Measurements from ENCODE around the gene PSAT1. TPM values are rescaled to one million over a fixed set of nuclear protein-coding genes. Genes with fewer than 3 reads are reported as not detected.
"Not testable (repeated sequence)": the region's sequence is repeated elsewhere in the genome, so short reads cannot be mapped to it uniquely, and the experiment has no call there.

The PSAT1 gene
- total and polyA plus RNA-seq, 5 donors from 2014 or later = 2.7 to 32.7 (median 19.5) TPM

DNA sequence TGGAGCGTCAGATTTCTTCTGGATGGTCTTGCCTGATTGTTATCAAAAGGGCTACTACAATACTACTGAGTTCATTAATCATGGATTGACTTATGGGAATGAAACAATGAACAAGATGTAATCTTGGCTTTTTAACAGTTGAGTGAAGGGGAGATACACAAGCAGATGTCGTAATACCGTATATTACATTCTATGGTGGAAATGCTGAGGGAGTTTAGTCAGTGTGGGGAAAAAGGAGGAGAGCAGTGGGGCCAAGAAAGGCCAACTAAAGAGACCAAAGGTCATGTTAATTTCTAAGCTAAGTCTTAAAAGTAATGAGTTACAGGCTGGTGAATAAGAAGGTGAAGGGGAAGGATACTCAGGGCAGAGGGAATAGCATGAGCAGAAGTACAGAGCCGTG lies 29.0 kb upstream of the PSAT1 start:
- Histone ChIP-seq H3K4me3 (ENCODE audit: low read depth, low read length) (no peak overlapping the region), H3K36me3 (ENCODE audit: control insufficient read depth, insufficient read depth, low read length) (peaks cover 66% of the 10 kb centered on the region), H3K4me1 (ENCODE audit: control insufficient read depth, insufficient read depth, low read length, poor library complexity, severe bottlenecking) (no peaks in the 10 kb centered on the region), H3K9me3 (ENCODE audit: control insufficient read depth in 2 of 2, low read length in 2 of 2) (no peaks in the 10 kb centered on the region), H3K27me3 (ENCODE audit: control insufficient read depth, insufficient read depth, low read length) (no peaks in the 10 kb centered on the region), H3K27ac (ENCODE audit: insufficient read depth, low read length, poor library complexity, severe bottlenecking) (no peak overlapping the region)
- Mint-ChIP-seq H3K9me3 (peaks cover 0 to 2% (median 0%) of the 10 kb centered on the region in 7 donors), H3K27me3 (no peaks in the 10 kb centered on the region), H3K27ac (no peak overlapping the region), H3K4me1 (peaks cover 0 to 8% (median 0%) of the 10 kb centered on the region in 4 donors), H3K4me3 (no peak overlapping the region), H3K36me3 (peaks cover 36% of the 10 kb centered on the region)
- no peak for DNase-seq
- no peak for ATAC-seq (ENCODE audit: low read depth in 2 of 2)

DNA sequence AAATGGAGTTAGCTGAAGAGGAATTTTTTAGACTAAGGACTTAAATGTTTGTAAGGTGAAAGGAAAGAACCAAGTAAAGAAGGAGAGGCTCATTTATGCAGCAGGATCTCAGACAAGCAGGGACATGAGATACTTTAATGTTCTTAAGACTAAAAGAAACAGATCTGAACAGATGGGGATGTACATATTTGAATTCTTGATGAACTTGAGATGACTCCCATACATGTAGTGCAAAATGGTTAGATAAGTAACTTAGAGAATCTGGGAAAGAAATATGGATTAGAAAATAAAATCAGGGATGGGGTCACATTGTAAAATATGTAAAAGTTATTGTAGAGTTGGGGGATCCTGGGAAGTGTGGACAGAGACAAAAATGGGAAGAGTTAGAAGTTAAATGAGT lies 27.1 kb upstream of the PSAT1 start:
- Histone ChIP-seq H3K4me1 (ENCODE audit: control insufficient read depth, insufficient read depth, low read length, poor library complexity, severe bottlenecking) (no peaks in the 10 kb centered on the region), H3K36me3 (ENCODE audit: control insufficient read depth, insufficient read depth, low read length) (peaks cover 59% of the 10 kb centered on the region), H3K27ac (ENCODE audit: insufficient read depth, low read length, poor library complexity, severe bottlenecking) (no peak overlapping the region), H3K27me3 (ENCODE audit: control insufficient read depth, insufficient read depth, low read length) (no peaks in the 10 kb centered on the region), H3K9me3 (ENCODE audit: control insufficient read depth in 2 of 2, low read length in 2 of 2) (no peaks in the 10 kb centered on the region), H3K4me3 (ENCODE audit: low read depth, low read length) (no peak overlapping the region)
- H3K36me3 Mint-ChIP-seq = peaks cover 34% of the 10 kb centered on the region
- H3K4me1 Mint-ChIP-seq = peaks cover 0 to 11% (median 1%) of the 10 kb centered on the region in 4 donors
- peaks cover 0 to 2% (median 0%) of the 10 kb centered on the region in 7 donors for H3K9me3 Mint-ChIP-seq
- DNase-seq (no peak), ATAC-seq (ENCODE audit: low read depth in 2 of 2) (no peak)
- H3K27me3 Mint-ChIP-seq = no peaks in the 10 kb centered on the region
- peak overlapping the region in 2 of 3 donors; percentile 0 to 3 for H3K27ac Mint-ChIP-seq
- H3K4me3 Mint-ChIP-seq = no peak overlapping the region

DNA sequence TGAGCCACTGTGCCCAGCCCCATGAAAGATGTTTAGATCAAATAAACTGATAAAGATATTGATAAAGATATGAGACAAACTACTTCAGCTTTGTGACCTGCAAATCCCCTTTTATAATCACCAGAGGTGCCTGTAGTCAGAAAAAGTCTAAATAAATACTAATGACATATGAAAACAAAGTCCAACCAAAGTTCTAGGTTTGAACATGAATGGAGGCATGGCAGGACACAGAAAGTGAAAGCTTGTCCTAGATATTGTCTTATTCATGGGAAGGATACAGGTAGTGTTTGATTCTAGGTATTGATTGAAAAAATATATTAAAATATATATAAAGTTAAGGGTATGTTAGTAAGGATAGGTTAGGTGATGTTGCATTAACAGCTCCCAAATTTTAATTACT lies 24.6 kb upstream of the PSAT1 start:
- Mint-ChIP-seq H3K4me3 (no peak overlapping the region), H3K9me3 (peaks cover 0 to 2% (median 0%) of the 10 kb centered on the region in 7 donors), H3K4me1 (peaks cover 0 to 12% (median 1%) of the 10 kb centered on the region in 4 donors), H3K27ac (no peak overlapping the region), H3K36me3 (peaks cover 25% of the 10 kb centered on the region), H3K27me3 (no peaks in the 10 kb centered on the region)
- no peak overlapping the region for H3K27ac ChIP-seq (ENCODE audit: insufficient read depth, low read length, poor library complexity, severe bottlenecking)
- DNase-seq (no peak), ATAC-seq (ENCODE audit: low read depth in 2 of 2) (no peak)
- peaks cover 36% of the 10 kb centered on the region for H3K36me3 ChIP-seq (ENCODE audit: control insufficient read depth, insufficient read depth, low read length)
- H3K4me3 ChIP-seq (ENCODE audit: low read depth, low read length) = no peak overlapping the region
- no peaks in the 10 kb centered on the region for H3K4me1 ChIP-seq (ENCODE audit: control insufficient read depth, insufficient read depth, low read length, poor library complexity, severe bottlenecking)
- H3K9me3 ChIP-seq (ENCODE audit: control insufficient read depth in 2 of 2, low read length in 2 of 2) = no peaks in the 10 kb centered on the region
- H3K27me3 ChIP-seq (ENCODE audit: control insufficient read depth, insufficient read depth, low read length) = no peaks in the 10 kb centered on the region

DNA sequence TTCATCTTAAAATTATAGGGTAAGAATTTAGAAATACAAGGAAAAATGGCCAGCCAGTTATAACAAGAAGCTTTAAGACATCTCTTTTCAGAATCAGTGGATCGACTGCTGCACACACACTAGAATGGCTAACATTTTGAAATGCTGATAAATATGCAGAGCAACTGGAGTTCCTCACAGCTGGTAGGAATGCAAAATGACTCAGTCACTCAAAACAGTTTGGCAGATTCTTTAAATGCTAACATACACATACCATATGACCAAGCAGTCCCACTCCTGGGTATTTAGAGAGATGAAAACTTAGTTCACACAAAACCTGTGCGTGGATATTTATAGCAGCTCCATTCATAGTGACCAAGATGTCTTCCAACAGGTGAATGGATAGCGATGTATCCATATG lies 23.2 kb upstream of the PSAT1 start:
- Histone ChIP-seq H3K4me1 (ENCODE audit: control insufficient read depth, insufficient read depth, low read length, poor library complexity, severe bottlenecking) (no peaks in the 10 kb centered on the region), H3K27ac (ENCODE audit: insufficient read depth, low read length, poor library complexity, severe bottlenecking) (no peak overlapping the region), H3K27me3 (ENCODE audit: control insufficient read depth, insufficient read depth, low read length) (no peaks in the 10 kb centered on the region), H3K9me3 (ENCODE audit: control insufficient read depth in 2 of 2, low read length in 2 of 2) (no peaks in the 10 kb centered on the region), H3K36me3 (ENCODE audit: control insufficient read depth, insufficient read depth, low read length) (peaks cover 24% of the 10 kb centered on the region), H3K4me3 (ENCODE audit: low read depth, low read length) (no peak overlapping the region)
- Mint-ChIP-seq H3K36me3 (peaks cover 16% of the 10 kb centered on the region), H3K4me3 (no peak overlapping the region), H3K9me3 (peaks cover 0 to 2% (median 0%) of the 10 kb centered on the region in 7 donors), H3K27ac (peak overlapping the region in 1 of 3 donors; percentile 28), H3K27me3 (no peaks in the 10 kb centered on the region), H3K4me1 (peaks cover 0 to 12% (median 2%) of the 10 kb centered on the region in 4 donors)
- no peak for ATAC-seq (ENCODE audit: low read depth in 2 of 2)
- DNase-seq = no peak

DNA sequence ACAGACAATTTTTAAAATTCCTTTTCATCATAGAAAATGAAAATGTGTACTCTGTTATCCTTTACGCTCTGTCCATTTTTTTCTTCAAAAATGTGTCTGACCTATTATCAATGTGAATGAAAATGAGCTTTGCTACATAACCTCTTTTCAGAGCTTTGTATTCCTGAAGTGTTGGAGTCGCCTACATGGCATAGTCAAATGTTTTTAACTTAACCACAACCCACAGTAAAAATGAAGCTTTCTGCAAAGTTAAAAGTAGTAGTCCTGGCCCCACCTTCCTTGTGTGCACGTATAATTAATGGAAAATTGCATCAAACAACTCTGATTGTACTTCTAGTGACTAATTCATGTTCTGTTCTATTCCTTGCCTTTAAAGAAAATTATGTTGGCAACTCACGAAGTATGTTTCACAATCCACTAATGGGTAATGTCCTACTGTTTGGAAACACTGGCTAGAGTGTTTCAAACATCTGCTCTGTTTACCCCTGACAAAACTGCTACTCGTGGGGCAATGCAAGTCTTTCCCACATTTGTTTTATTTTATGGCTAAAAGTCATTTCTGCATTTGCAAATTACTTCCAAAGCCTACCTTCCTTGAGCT lies 18.6 kb upstream of the PSAT1 start:
- H3K27ac ChIP-seq (ENCODE audit: insufficient read depth, low read length, poor library complexity, severe bottlenecking) = no peak overlapping the region
- no peaks in the 10 kb centered on the region for H3K27me3 ChIP-seq (ENCODE audit: control insufficient read depth, insufficient read depth, low read length)
- ATAC-seq (ENCODE audit: low read depth in 2 of 2) (no peak), DNase-seq (no peak)
- no peak overlapping the region for H3K4me3 Mint-ChIP-seq
- H3K4me1 Mint-ChIP-seq = peaks cover 0 to 4% (median 2%) of the 10 kb centered on the region in 4 donors
- H3K4me3 ChIP-seq (ENCODE audit: low read depth, low read length) = no peak overlapping the region
- no peaks in the 10 kb centered on the region for H3K36me3 ChIP-seq (ENCODE audit: control insufficient read depth, insufficient read depth, low read length)
- no peaks in the 10 kb centered on the region for H3K27me3 Mint-ChIP-seq
- peak overlapping the region in 1 of 3 donors; percentile 23 for H3K27ac Mint-ChIP-seq
- no peaks in the 10 kb centered on the region for H3K36me3 Mint-ChIP-seq
- H3K4me1 ChIP-seq (ENCODE audit: control insufficient read depth, insufficient read depth, low read length, poor library complexity, severe bottlenecking) = no peaks in the 10 kb centered on the region
- no peaks in the 10 kb centered on the region for H3K9me3 Mint-ChIP-seq
- H3K9me3 ChIP-seq (ENCODE audit: control insufficient read depth in 2 of 2, low read length in 2 of 2) = no peaks in the 10 kb centered on the region

DNA sequence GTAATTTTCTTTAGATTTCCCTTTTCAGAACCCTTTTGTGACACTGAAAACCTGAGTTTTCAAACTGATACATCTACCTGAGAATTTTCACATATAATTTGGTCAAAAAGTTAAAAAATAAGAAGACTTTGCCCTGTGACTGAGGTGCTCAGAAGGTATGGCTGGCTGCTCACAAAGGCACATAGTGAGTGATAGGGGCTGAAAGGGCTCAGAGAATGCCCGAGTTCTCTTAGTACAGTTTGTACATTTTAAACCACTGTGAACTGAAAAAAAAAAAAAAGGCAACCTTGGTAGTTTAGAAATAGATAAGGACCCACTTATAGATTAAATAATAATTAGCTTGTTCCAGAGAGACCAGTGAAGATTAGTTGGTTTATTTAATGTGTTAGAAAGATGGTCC lies 18.1 kb upstream of the PSAT1 start:
- no peaks in the 10 kb centered on the region for H3K9me3 ChIP-seq (ENCODE audit: control insufficient read depth in 2 of 2, low read length in 2 of 2)
- Mint-ChIP-seq H3K27me3 (no peaks in the 10 kb centered on the region), H3K4me3 (no peak overlapping the region), H3K27ac (peak overlapping the region in 1 of 3 donors; percentile 42), H3K36me3 (no peaks in the 10 kb centered on the region), H3K9me3 (no peaks in the 10 kb centered on the region), H3K4me1 (peaks cover 0 to 4% (median 2%) of the 10 kb centered on the region in 4 donors)
- ATAC-seq (ENCODE audit: low read depth in 2 of 2) (no peak), DNase-seq (no peak)
- no peak overlapping the region for H3K4me3 ChIP-seq (ENCODE audit: low read depth, low read length)
- no peaks in the 10 kb centered on the region for H3K4me1 ChIP-seq (ENCODE audit: control insufficient read depth, insufficient read depth, low read length, poor library complexity, severe bottlenecking)
- H3K36me3 ChIP-seq (ENCODE audit: control insufficient read depth, insufficient read depth, low read length) = no peaks in the 10 kb centered on the region
- H3K27me3 ChIP-seq (ENCODE audit: control insufficient read depth, insufficient read depth, low read length) = no peaks in the 10 kb centered on the region
- H3K27ac ChIP-seq (ENCODE audit: insufficient read depth, low read length, poor library complexity, severe bottlenecking) = no peak overlapping the region

DNA sequence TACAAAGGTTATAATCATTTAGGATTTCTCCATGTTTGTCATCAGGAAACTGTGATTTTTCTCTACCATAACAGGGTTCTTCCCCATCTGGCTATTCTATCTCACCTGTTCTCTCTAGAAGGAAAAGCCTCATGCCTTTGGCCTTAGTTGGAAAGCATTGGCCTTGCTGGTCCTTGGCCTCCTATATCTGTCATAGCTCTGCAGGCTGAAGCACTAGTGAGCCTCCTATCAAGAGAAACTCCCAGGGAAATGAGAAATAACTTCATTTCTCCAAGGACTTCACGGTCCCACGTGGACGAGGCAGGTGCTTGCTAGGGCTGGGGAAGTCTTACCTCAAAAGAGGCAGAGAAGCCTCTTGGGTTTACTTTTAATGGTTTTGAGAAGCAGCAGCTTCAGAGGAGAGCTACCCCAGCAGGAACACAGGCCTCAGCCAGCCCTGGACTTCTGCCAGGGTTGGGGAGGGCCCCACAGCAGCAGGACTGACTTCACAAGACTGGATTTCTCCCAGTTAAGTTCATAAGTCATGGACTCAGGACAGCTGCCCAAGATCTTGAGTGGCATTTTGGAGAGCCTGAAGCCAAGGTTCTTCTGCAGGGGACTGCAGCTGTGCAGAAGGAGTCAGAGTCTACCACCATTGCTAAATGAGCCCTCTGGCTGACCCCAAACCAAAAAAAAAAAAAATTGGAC lies 15.8 kb upstream of the PSAT1 start:
- Mint-ChIP-seq H3K36me3 (no peaks in the 10 kb centered on the region), H3K4me1 (peaks cover 0 to 2% (median 0%) of the 10 kb centered on the region in 4 donors), H3K9me3 (no peaks in the 10 kb centered on the region), H3K27ac (no peak overlapping the region), H3K4me3 (no peak overlapping the region), H3K27me3 (no peaks in the 10 kb centered on the region)
- Histone ChIP-seq H3K9me3 (ENCODE audit: control insufficient read depth in 2 of 2, low read length in 2 of 2) (no peaks in the 10 kb centered on the region), H3K27ac (ENCODE audit: insufficient read depth, low read length, poor library complexity, severe bottlenecking) (no peak overlapping the region), H3K27me3 (ENCODE audit: control insufficient read depth, insufficient read depth, low read length) (no peaks in the 10 kb centered on the region), H3K4me3 (ENCODE audit: low read depth, low read length) (no peak overlapping the region), H3K36me3 (ENCODE audit: control insufficient read depth, insufficient read depth, low read length) (no peaks in the 10 kb centered on the region), H3K4me1 (ENCODE audit: control insufficient read depth, insufficient read depth, low read length, poor library complexity, severe bottlenecking) (no peaks in the 10 kb centered on the region)
- DNase-seq (no peak), ATAC-seq (ENCODE audit: low read depth in 2 of 2) (no peak)

- not testable (repeated sequence) for H3K27me3 Mint-ChIP-seq; H3K27ac Mint-ChIP-seq; H3K4me3 ChIP-seq (ENCODE audit: low read depth, low read length); ATAC-seq (ENCODE audit: low read depth in 2 of 2); H3K9me3 Mint-ChIP-seq; H3K9me3 ChIP-seq (ENCODE audit: control insufficient read depth in 2 of 2, low read length in 2 of 2); H3K4me1 ChIP-seq (ENCODE audit: control insufficient read depth, insufficient read depth, low read length, poor library complexity, severe bottlenecking); H3K4me1 Mint-ChIP-seq; H3K27ac ChIP-seq (ENCODE audit: insufficient read depth, low read length, poor library complexity, severe bottlenecking); H3K36me3 Mint-ChIP-seq; H3K4me3 Mint-ChIP-seq; H3K36me3 ChIP-seq (ENCODE audit: control insufficient read depth, insufficient read depth, low read length); DNase-seq; H3K27me3 ChIP-seq (ENCODE audit: control insufficient read depth, insufficient read depth, low read length)
Measured at GRCh38 chr9:78284181-78284580, 12.7 kb upstream of the PSAT1 start.
